Lower leg skin (tissue), 3 donors: Measurements from ENCODE around the gene GPC5.

Experiments used
- CTCF ChIP-seq, 3 donors: fragments of 450-650 bp; IDR thresholded peaks; one replicate each; pipeline ENCODE4 v1.5.1; 2016; ENCODE audit warnings: antibody characterized with exemption in 3 of 3, mild to moderate bottlenecking in 3 of 3, moderate library complexity in 2 of 3
- POLR2A ChIP-seq, 2 donors: fragments of 450-650 bp; IDR thresholded peaks; one replicate each; pipeline ENCODE4 v1.6.1; 2016 to 2017; ENCODE audit warnings: antibody characterized with exemption in 2 of 2, mild to moderate bottlenecking in 1 of 2, moderate library complexity in 1 of 2

- no peak for TF ChIP-seq CTCF (IDR thresholded peaks at IDR 0.05)
- no peak for TF ChIP-seq POLR2A (IDR thresholded peaks at IDR 0.05)
These were observed 1346.8 kb downstream of the GPC5 start for GRCh38 chr13:92745258-92745657.
